Cardiac muscle cell (in vitro differentiated cells and primary cell): ENCODE measurements around the gene RNASET2. TPM values are rescaled to one million over a fixed set of nuclear protein-coding genes. Genes with fewer than 3 reads are reported as not detected.
"Not testable (repeated sequence)": the region's sequence is repeated elsewhere in the genome, so short reads cannot be mapped to it uniquely, and the experiment has no call there.

Experiments
- DNase-seq, 2 donors: peaks; one replicate each; pipeline versions ENCODE4 v3.0.0 to v3.0.0-alpha.2; 2010 to 2017; ENCODE audit warnings: low read depth in 1 of 2, low spot score in 1 of 2
- H3K27ac ChIP-seq: fragments of 200-600 bp; sonication (generic); 2 replicates; pipeline ENCODE4 v1.5.1; 2016
- H3K27me3 ChIP-seq: fragments of 200-600 bp; sonication (generic); 2 replicates; pipeline ENCODE4 v1.6.0; 2016; ENCODE audit warnings: control low read depth
- H3K36me3 ChIP-seq: fragments of 200-600 bp; sonication (generic); 2 replicates; pipeline ENCODE4 v1.5.1; 2016; ENCODE audit warnings: control low read depth
- H3K4me1 ChIP-seq: fragments of 200-600 bp; sonication (generic); 2 replicates; pipeline ENCODE4 v1.8.1; 2017; ENCODE audit warnings: low read depth, mild to moderate bottlenecking, mixed run types
- H3K4me3 ChIP-seq: fragments of 200-600 bp; sonication (generic); 2 replicates; pipeline ENCODE4 v1.5.1; 2016; ENCODE audit warnings: mild to moderate bottlenecking
- H3K9me3 ChIP-seq: fragments of 200-600 bp; sonication (generic); 2 replicates; pipeline ENCODE4 v1.5.1; 2017; ENCODE audit warnings: low read depth, mild to moderate bottlenecking, control low read depth
- CTCF ChIP-seq: IDR thresholded peaks from 2 replicates; pipeline ENCODE4 v1.5.1; 2012; ENCODE audit warnings: low read depth, mild to moderate bottlenecking, low read length
- polyA plus RNA-seq: library from polyadenylated mRNA; unstranded; fragments of >200 nt; fragmentation: Nextera tagmentation; extraction: Ambion mirVana; gene quantifications from 2 replicates; pipeline ENCODE4 v1.2.1, GENCODE V29; 2016
- total RNA-seq: library from RNA; depleted of rRNA; stranded (reverse); fragments of >200 nt; gene quantifications from 2 replicates; pipeline ENCODE4 v1.2.3, GENCODE V29; 2016

RNASET2 gene
- total and polyA plus RNA-seq, 2 experiments from 2014 or later: 20.7 to 24.1 TPM

- H3K27ac ChIP-seq: no peak overlapping the region
- no peaks in the 10 kb centered on the region for H3K36me3 ChIP-seq
- H3K4me3 ChIP-seq: no peak overlapping the region
- no peak for TF ChIP-seq CTCF
- no peaks in the 10 kb centered on the region for H3K4me1 ChIP-seq
- no peaks in the 10 kb centered on the region for H3K9me3 ChIP-seq
- H3K27me3 ChIP-seq: no peaks in the 10 kb centered on the region
- DNase-seq: no peak
Observed at GRCh38 chr6:166949528-166950442, 6.6 kb downstream of the RNASET2 start.

GRCh38 chr6:166948724-166949123 lies 7.6 kb downstream of the RNASET2 start:
- H3K4me1 ChIP-seq, H3K27me3 ChIP-seq, H3K9me3 ChIP-seq, DNase-seq, H3K4me3 ChIP-seq, H3K27ac ChIP-seq, H3K36me3 ChIP-seq: not testable (repeated sequence)

- H3K4me1 ChIP-seq: no peaks in the 10 kb centered on the region
- no peak for DNase-seq
- H3K27ac ChIP-seq: no peak overlapping the region
- H3K36me3 ChIP-seq: no peaks in the 10 kb centered on the region
- TF ChIP-seq CTCF: no peak
- H3K4me3 ChIP-seq: no peak overlapping the region
- no peaks in the 10 kb centered on the region for H3K27me3 ChIP-seq
- H3K9me3 ChIP-seq: no peaks in the 10 kb centered on the region
Observed at GRCh38 chr6:166947251-166947650, 9.1 kb downstream of the RNASET2 start.

GRCh38 chr6:166946125-166946524 lies 10.2 kb downstream of the RNASET2 start:
- Histone ChIP-seq H3K4me3 (no peak overlapping the region), H3K27ac (no peak overlapping the region), H3K36me3 (no peaks in the 10 kb centered on the region), H3K9me3 (no peaks in the 10 kb centered on the region), H3K27me3 (no peaks in the 10 kb centered on the region), H3K4me1 (no peaks in the 10 kb centered on the region)
- no peak for TF ChIP-seq CTCF
- DNase-seq: no peak

GRCh38 chr6:166944666-166945256 lies 11.6 kb downstream of the RNASET2 start:
- no peaks in the 10 kb centered on the region for H3K4me1 ChIP-seq
- TF ChIP-seq CTCF: no peak
- no peaks in the 10 kb centered on the region for H3K36me3 ChIP-seq
- H3K9me3 ChIP-seq: no peaks in the 10 kb centered on the region
- no peak overlapping the region for H3K4me3 ChIP-seq
- H3K27ac ChIP-seq: no peak overlapping the region
- H3K27me3 ChIP-seq: no peaks in the 10 kb centered on the region
- no peak for DNase-seq
